ENCODE results near the gene SH3BP2.

GRCh38 chr4:2768921-2769336 lies 24.0 kb upstream of the SH3BP2 start:
- TF ChIP-seq POLR2AphosphoS5 (IDR thresholded peaks at IDR 0.05; ENCODE audit: low read depth, low read length) (no peak), TAF1 (IDR thresholded peaks at IDR 0.05; ENCODE audit: borderline replicate concordance, low read depth, low read length) (no peak), POLR2A (IDR thresholded peaks at IDR 0.05; ENCODE audit: low read depth, low read length) (no peak)
